Psoas muscle (tissue), 8 donors: ENCODE results near the gene LMO7. TPM values are rescaled to one million over a fixed set of nuclear protein-coding genes. Genes with fewer than 3 reads are reported as not detected.

ENCODE experiments used
- ATAC-seq, 4 donors: fragments of 200-7000 bp; cut with Tn5 transposase; one replicate each; pipeline ENCODE4 v1.9.1; 2020; ENCODE audit warnings: moderate library complexity in 3 of 4, mild to moderate bottlenecking in 2 of 4
- DNase-seq, 2 donors: peaks; one replicate each; pipeline ENCODE4 v3.0.0-alpha.2; 2020
- H3K27ac ChIP-seq: fragments of 200-600 bp; one replicate; pipeline ENCODE4 v1.8.0; 2022
- H3K27me3 ChIP-seq, 3 donors: fragments of 200-600 bp in 1 of 3; one replicate each; pipeline versions ENCODE4 v1.6.1 to v1.8.0; 2013 to 2022; ENCODE audit warnings: low read length in 2 of 3, mild to moderate bottlenecking in 2 of 3, moderate library complexity in 1 of 3; ENCODE audit not compliant: insufficient read depth in 3 of 3
- H3K36me3 ChIP-seq, 2 donors: fragments of 200-600 bp in 1 of 2; one replicate each; pipeline versions ENCODE4 v1.6.1 to v1.8.0; 2013 to 2022; ENCODE audit warnings: low read depth in 1 of 2, mild to moderate bottlenecking in 1 of 2, moderate library complexity in 1 of 2; ENCODE audit not compliant: insufficient read depth in 1 of 2
- H3K4me1 ChIP-seq: fragments of 200-600 bp; one replicate; pipeline ENCODE4 v1.8.0; 2022
- H3K4me3 ChIP-seq: fragments of 200-600 bp; one replicate; pipeline ENCODE4 v1.8.0; 2022; ENCODE audit warnings: mild to moderate bottlenecking
- H3K9me3 ChIP-seq: fragments of 200-600 bp; one replicate; pipeline ENCODE4 v1.8.0; 2022
- CTCF ChIP-seq: fragments of 200-600 bp; IDR thresholded peaks from one replicate; pipeline ENCODE4 v1.8.0; 2022; ENCODE audit warnings: antibody characterized with exemption
- WGBS, 3 donors: extraction: QIAGEN DNeasy Blood & Tissue Kit; methylation state at CpG; one replicate each; pipeline versions ENCODE4 v1.1.6 to v1.1.7; 2013; 5-methylcytosine and 5-hydroxymethylcytosine counted together
- intact Hi-C, 2 donors: fragments of 100-400 bp; cut with DNase I; formaldehyde crosslinking; loops; one replicate each; pipeline versions ENCODE4 v1.11.0 to v1.14.2; 2022
- polyA plus RNA-seq, 3 donors: library from polyadenylated mRNA; stranded (reverse); fragments of 200-250 nt; gene quantifications; one replicate each; pipeline ENCODE4 v1.2.3, GENCODE V29; 2013
- total RNA-seq, 4 donors: library from RNA; stranded (reverse); fragmentation: NEBNext Ultra II Directional in 2 of 4; extraction: Animal tissue kit (Norgen Biotek cat#: 25700) in 2 of 4; gene quantifications; one replicate each; pipeline versions ENCODE4 v1.2.1 to v1.2.4, GENCODE V29; 2021 to 2023
- donor health status: healthy with polysubstance abuse.
- donor health status: DM: no; HTN: no; CAD: no; lungs with moderate emphysema.
- donor health status: Bipolar disorder and iron deficiency.
- donor health status: healthy.
- donor health status: DM: yes; HTN: yes; CAD: no.
- donor health status: DM: no; HTN: no; CAD: no.
- donor health status: DM: no; HTN: no; CAD: no.
- donor health status: DM: yes; HTN: yes; CAD: no.

Gene LMO7
- total and polyA plus RNA-seq, 7 donors, result 15.3 to 271 (median 97.9) TPM

- peaks cover 3% of the 10 kb centered on the region for H3K4me1 ChIP-seq
- no peak for ATAC-seq
- no peak overlapping the region for H3K4me3 ChIP-seq
- no peaks in the 10 kb centered on the region for H3K27me3 ChIP-seq
- intact Hi-C loops, result loop anchor here in 1 of 2 donors (5.0 kb wide), 1 partner anchor 142 kb away; no protein-coding TSS in a partner anchor
- TF ChIP-seq CTCF, result no peak
- DNase-seq, result no peak
- H3K27ac ChIP-seq, result no peak overlapping the region
- no peaks in the 10 kb centered on the region for H3K9me3 ChIP-seq
- WGBS, 3 donors, result 75 to 84% (median 82%) methylated on average over 2 of the region's 2 CpGs
- H3K36me3 ChIP-seq, result peaks cover 14 to 100% of the 10 kb centered on the region in 2 donors
Measured at GRCh38 chr13:75839406-75839805, 203.3 kb downstream of the LMO7 start.

- Histone ChIP-seq H3K36me3 (peaks cover 17 to 99% of the 10 kb centered on the region in 2 donors), H3K27ac (no peak overlapping the region), H3K27me3 (no peaks in the 10 kb centered on the region), H3K4me3 (no peak overlapping the region), H3K9me3 (no peaks in the 10 kb centered on the region), H3K4me1 (no peaks in the 10 kb centered on the region)
- WGBS, 3 donors, result 94 to 99% (median 95%) methylated on average over 5 of the region's 5 CpGs
- DNase-seq (no peak), ATAC-seq (peak in 2 of 4 donors; percentile 16 to 35)
- intact Hi-C loops, result no loop called here
- TF ChIP-seq CTCF, result no peak
Measured at GRCh38 chr13:75841905-75842304, 205.8 kb downstream of the LMO7 start.

- H3K36me3 ChIP-seq, result peaks cover 17 to 99% of the 10 kb centered on the region in 2 donors
- ATAC-seq (no peak), DNase-seq (no peak)
- H3K27ac ChIP-seq, result no peak overlapping the region
- no peaks in the 10 kb centered on the region for H3K9me3 ChIP-seq
- no peaks in the 10 kb centered on the region for H3K4me1 ChIP-seq
- TF ChIP-seq CTCF, result no peak
- no peaks in the 10 kb centered on the region for H3K27me3 ChIP-seq
- H3K4me3 ChIP-seq, result no peak overlapping the region
- 81 to 84% (median 82%) methylated on average over 6 of the region's 6 CpGs for WGBS, 3 donors
- intact Hi-C loops, result no loop called here
Measured at GRCh38 chr13:75843074-75843473, 206.9 kb downstream of the LMO7 start.

- ATAC-seq, result no peak
- H3K4me3 ChIP-seq, result no peak overlapping the region
- intact Hi-C loops, result no loop called here
- TF ChIP-seq CTCF, result no peak
- H3K27me3 ChIP-seq, result no peaks in the 10 kb centered on the region
- no peaks in the 10 kb centered on the region for H3K9me3 ChIP-seq
- no peak overlapping the region for H3K27ac ChIP-seq
- no peak for DNase-seq
- peaks cover 17 to 99% of the 10 kb centered on the region in 2 donors for H3K36me3 ChIP-seq
- H3K4me1 ChIP-seq, result no peaks in the 10 kb centered on the region
Measured at GRCh38 chr13:75843991-75844390, 207.9 kb downstream of the LMO7 start.

GRCh38 chr13:75847588-75847987 lies 211.5 kb downstream of the LMO7 start:
- intact Hi-C loops, result no loop called here
- Histone ChIP-seq H3K4me1 (no peaks in the 10 kb centered on the region), H3K36me3 (peaks cover 10 to 99% of the 10 kb centered on the region in 2 donors), H3K4me3 (no peak overlapping the region), H3K9me3 (no peaks in the 10 kb centered on the region), H3K27me3 (no peaks in the 10 kb centered on the region), H3K27ac (no peak overlapping the region)
- no peak for TF ChIP-seq CTCF
- WGBS, 3 donors, result 89 to 100% (median 93%) methylated on average over 2 of the region's 2 CpGs
- no peak for DNase-seq
- no peak for ATAC-seq
